CD4-positive, CD25-positive, alpha-beta regulatory T cell (primary cell): ENCODE data around the gene PPARA. TPM values are rescaled to one million over a fixed set of nuclear protein-coding genes. Genes with fewer than 3 reads are reported as not detected.

ENCODE experiments used
- ATAC-seq, 2 donors: fragments of 150-1000 bp; cut with Tn5 transposase; one replicate each; pipeline ENCODE4 v1.10.0; 2021; ENCODE audit warnings: low read depth in 2 of 2, moderate number of reproducible peaks in 2 of 2, moderate library complexity in 1 of 2
- DNase-seq, 3 donors: peaks; one replicate each; pipeline versions ENCODE4 v3.0.0 to v3.0.0-alpha.2; 2012 to 2022; ENCODE audit warnings: mixed read lengths in 1 of 3
- H3K27ac ChIP-seq: one replicate; pipeline ENCODE4 v1.7.0; 2013; ENCODE audit warnings: mild to moderate bottlenecking, low read length; ENCODE audit not compliant: insufficient read depth, poor library complexity, severe bottlenecking
- H3K27me3 ChIP-seq: one replicate; pipeline ENCODE4 v1.7.0; 2013; ENCODE audit warnings: low read length; ENCODE audit not compliant: control insufficient read depth, insufficient read depth
- H3K36me3 ChIP-seq: one replicate; pipeline ENCODE4 v1.7.0; 2013; ENCODE audit warnings: mild to moderate bottlenecking, low read length, moderate library complexity; ENCODE audit not compliant: control insufficient read depth, insufficient read depth
- H3K4me1 ChIP-seq: 2 replicates; pipeline ENCODE4 v1.7.0; 2013; ENCODE audit warnings: mild to moderate bottlenecking, low read length; ENCODE audit not compliant: insufficient read depth, control insufficient read depth, poor library complexity, severe bottlenecking
- H3K4me3 ChIP-seq: one replicate; pipeline ENCODE4 v1.7.0; 2013; ENCODE audit warnings: low read depth, mild to moderate bottlenecking, low read length, moderate library complexity
- H3K9me3 ChIP-seq, 2 experiments: 1 replicate in 1 of 2; 2 replicates in 1 of 2; pipeline ENCODE4 v1.7.0; 2013; ENCODE audit warnings: low read length in 2 of 2, mild to moderate bottlenecking in 1 of 2, moderate library complexity in 1 of 2; ENCODE audit not compliant: control insufficient read depth in 2 of 2
- H3K27ac Mint-ChIP-seq, 3 donors: one replicate each; pipeline ENCODE4 v1.8.0; 2020 to 2022; ENCODE audit warnings: mild to moderate bottlenecking in 3 of 3, mixed read lengths in 3 of 3, moderate library complexity in 2 of 3
- H3K27me3 Mint-ChIP-seq: one replicate; pipeline ENCODE4 v1.8.0; 2022; ENCODE audit warnings: mild to moderate bottlenecking, mixed read lengths
- H3K36me3 Mint-ChIP-seq: one replicate; pipeline ENCODE4 v1.8.0; 2020; ENCODE audit warnings: mixed read lengths
- H3K4me1 Mint-ChIP-seq, 4 donors: one replicate each; pipeline ENCODE4 v1.8.0; 2020 to 2022; ENCODE audit warnings: mixed read lengths in 4 of 4, mild to moderate bottlenecking in 1 of 4
- H3K4me3 Mint-ChIP-seq, 4 donors: one replicate each; pipeline ENCODE4 v1.8.0; 2020 to 2022; ENCODE audit warnings: mild to moderate bottlenecking in 4 of 4, mixed read lengths in 4 of 4, moderate library complexity in 3 of 4
- H3K9me3 Mint-ChIP-seq, 7 donors: one replicate each; pipeline ENCODE4 v1.8.0; 2020 to 2022; ENCODE audit warnings: mixed read lengths in 7 of 7, mild to moderate bottlenecking in 3 of 7, moderate library complexity in 2 of 7
- polyA plus RNA-seq, 4 donors: library from polyadenylated mRNA; unstranded; fragments of 300-500 nt; fragmentation: Illumina TruSeq; gene quantifications; one replicate each; pipeline ENCODE4 v1.2.3, GENCODE V29; 2021
- total RNA-seq: library from RNA; stranded (reverse); gene quantifications from one replicate; pipeline ENCODE4 v1.2.3, GENCODE V29; 2022

PPARA gene
- total and polyA plus RNA-seq, 5 donors from 2014 or later = 0.67 to 10.3 (median 4.0) TPM

GRCh38 chr22:46276563-46276962 is 126.2 kb downstream of the PPARA start:
- peaks cover 24% of the 10 kb centered on the region for H3K36me3 ChIP-seq
- Mint-ChIP-seq H3K4me3 (no peak overlapping the region), H3K36me3 (peaks cover 24% of the 10 kb centered on the region), H3K9me3 (peaks cover 0 to 4% (median 0%) of the 10 kb centered on the region in 7 donors), H3K27ac (no peak overlapping the region), H3K4me1 (peaks cover 0 to 2% (median 0%) of the 10 kb centered on the region in 4 donors), H3K27me3 (no peaks in the 10 kb centered on the region)
- H3K27me3 ChIP-seq = no peaks in the 10 kb centered on the region
- no peak overlapping the region for H3K4me3 ChIP-seq
- ATAC-seq (no peak), DNase-seq (no peak)
- no peaks in the 10 kb centered on the region for H3K9me3 ChIP-seq
- H3K27ac ChIP-seq = no peak overlapping the region
- H3K4me1 ChIP-seq = no peaks in the 10 kb centered on the region

GRCh38 chr22:46278656-46279645 is 128.6 kb downstream of the PPARA start:
- ATAC-seq = no peak
- no peak overlapping the region for H3K27ac Mint-ChIP-seq
- H3K27me3 ChIP-seq = no peaks in the 10 kb centered on the region
- H3K27ac ChIP-seq = no peak overlapping the region
- no peak overlapping the region for H3K4me3 Mint-ChIP-seq
- peaks cover 24% of the 10 kb centered on the region for H3K36me3 ChIP-seq
- H3K4me3 ChIP-seq = no peak overlapping the region
- no peak for DNase-seq
- H3K27me3 Mint-ChIP-seq = no peaks in the 10 kb centered on the region
- peaks cover 0 to 4% (median 0%) of the 10 kb centered on the region in 7 donors for H3K9me3 Mint-ChIP-seq
- no peaks in the 10 kb centered on the region for H3K4me1 ChIP-seq
- H3K4me1 Mint-ChIP-seq = peaks cover 0 to 2% (median 0%) of the 10 kb centered on the region in 4 donors
- H3K36me3 Mint-ChIP-seq = peaks cover 30% of the 10 kb centered on the region
- H3K9me3 ChIP-seq = no peaks in the 10 kb centered on the region

GRCh38 chr22:46280063-46280817 is 129.9 kb downstream of the PPARA start:
- Histone ChIP-seq H3K4me3 (no peak overlapping the region), H3K36me3 (peaks cover 24% of the 10 kb centered on the region), H3K27me3 (no peaks in the 10 kb centered on the region), H3K9me3 (no peaks in the 10 kb centered on the region), H3K27ac (no peak overlapping the region), H3K4me1 (no peaks in the 10 kb centered on the region)
- ATAC-seq = no peak
- Mint-ChIP-seq H3K9me3 (peaks cover 0 to 3% (median 0%) of the 10 kb centered on the region in 7 donors), H3K27ac (no peak overlapping the region), H3K4me1 (peaks cover 0 to 2% (median 0%) of the 10 kb centered on the region in 4 donors), H3K27me3 (no peaks in the 10 kb centered on the region), H3K4me3 (no peak overlapping the region), H3K36me3 (peaks cover 39% of the 10 kb centered on the region)
- DNase-seq = no peak

- H3K9me3 ChIP-seq = no peaks in the 10 kb centered on the region
- Mint-ChIP-seq H3K4me3 (no peak overlapping the region), H3K27me3 (no peaks in the 10 kb centered on the region), H3K27ac (no peak overlapping the region), H3K9me3 (no peaks in the 10 kb centered on the region), H3K36me3 (peaks cover 30% of the 10 kb centered on the region), H3K4me1 (peaks cover 0 to 2% (median 0%) of the 10 kb centered on the region in 4 donors)
- ATAC-seq (no peak), DNase-seq (peak in 1 of 3 donors; percentile 18)
- H3K4me1 ChIP-seq = no peaks in the 10 kb centered on the region
- no peak overlapping the region for H3K4me3 ChIP-seq
- no peak overlapping the region for H3K27ac ChIP-seq
- H3K27me3 ChIP-seq = no peaks in the 10 kb centered on the region
- peaks cover 22% of the 10 kb centered on the region for H3K36me3 ChIP-seq
Observed at GRCh38 chr22:46280999-46281623, 130.8 kb downstream of the PPARA start.

GRCh38 chr22:46281866-46282678 is 131.7 kb downstream of the PPARA start:
- Mint-ChIP-seq H3K4me1 (peaks cover 0 to under 1% (median 0%) of the 10 kb centered on the region in 4 donors), H3K27me3 (no peaks in the 10 kb centered on the region), H3K4me3 (no peak overlapping the region), H3K36me3 (peaks cover 28% of the 10 kb centered on the region), H3K9me3 (no peaks in the 10 kb centered on the region), H3K27ac (no peak overlapping the region)
- H3K36me3 ChIP-seq = peaks cover 20% of the 10 kb centered on the region
- no peaks in the 10 kb centered on the region for H3K9me3 ChIP-seq
- no peaks in the 10 kb centered on the region for H3K4me1 ChIP-seq
- H3K27me3 ChIP-seq = no peaks in the 10 kb centered on the region
- no peak overlapping the region for H3K4me3 ChIP-seq
- ATAC-seq (no peak), DNase-seq (no peak)
- H3K27ac ChIP-seq = no peak overlapping the region

- H3K27me3 Mint-ChIP-seq = no peaks in the 10 kb centered on the region
- no peak overlapping the region for H3K27ac Mint-ChIP-seq
- peaks cover 22% of the 10 kb centered on the region for H3K36me3 Mint-ChIP-seq
- H3K4me1 ChIP-seq = peaks cover 11% of the 10 kb centered on the region
- ATAC-seq = no peak
- no peak overlapping the region for H3K4me3 ChIP-seq
- no peak for DNase-seq
- no peak overlapping the region for H3K27ac ChIP-seq
- H3K4me3 Mint-ChIP-seq = no peak overlapping the region
- peaks cover 0 to 15% (median 4%) of the 10 kb centered on the region in 4 donors for H3K4me1 Mint-ChIP-seq
- peaks cover 5% of the 10 kb centered on the region for H3K36me3 ChIP-seq
- no peaks in the 10 kb centered on the region for H3K9me3 ChIP-seq
- no peaks in the 10 kb centered on the region for H3K27me3 ChIP-seq
- peaks cover 0 to 1% (median 0%) of the 10 kb centered on the region in 7 donors for H3K9me3 Mint-ChIP-seq
Observed at GRCh38 chr22:46286006-46286405, 135.7 kb downstream of the PPARA start.
